OCI-M2 (cell line): Measurements from ENCODE around the gene UBA3.

Source experiments
- DNase-seq: peaks from one replicate; lab custom pipeline; 2025; ENCODE audit not compliant: unreplicated experiment; lab: John Stamatoyannopoulos, UW

Gene UBA3

DNA sequence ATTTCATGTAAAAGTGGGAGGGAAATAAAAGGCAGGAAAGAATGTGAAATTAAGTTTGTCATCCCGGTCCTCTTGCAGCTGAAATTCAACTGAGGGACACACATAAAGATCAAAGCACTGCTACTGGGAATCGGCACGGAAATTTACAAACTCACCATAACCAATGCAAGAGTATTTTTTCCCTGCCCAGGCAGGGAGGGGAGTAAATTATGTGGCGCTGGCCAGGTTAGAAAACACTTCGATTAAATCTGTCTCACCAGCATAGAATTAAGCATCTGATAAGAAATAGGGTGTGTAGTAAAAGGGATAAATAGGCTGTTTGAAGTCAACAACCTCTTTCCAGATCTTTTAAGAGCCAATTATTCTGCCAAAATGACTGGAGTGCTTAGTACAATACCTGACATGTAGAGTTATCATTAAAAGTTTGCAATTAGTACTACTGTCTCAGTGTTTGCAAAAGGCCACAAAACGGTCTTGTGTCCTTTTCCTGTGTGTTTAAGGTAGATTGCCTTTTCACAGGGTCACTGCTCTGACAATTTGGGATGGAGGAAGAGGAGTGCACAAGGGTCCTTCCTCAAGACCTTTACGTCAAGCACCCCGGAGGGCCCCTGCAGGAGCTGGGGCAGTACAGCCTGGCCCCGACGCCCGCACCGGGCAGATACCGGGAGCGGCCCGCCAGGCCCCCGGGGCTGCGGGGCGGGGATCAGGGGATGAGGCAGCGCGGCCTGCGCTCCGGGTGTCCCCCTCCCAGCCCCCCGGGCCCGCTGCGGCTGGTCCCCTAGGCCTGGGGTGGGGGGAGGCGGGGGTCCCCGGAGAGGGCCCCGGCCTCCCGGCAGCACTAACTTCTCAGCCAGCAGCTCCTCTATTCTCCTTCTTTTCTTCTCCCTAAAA lies 651 bp downstream of the UBA3 start:
- no peak for DNase-seq

DNA sequence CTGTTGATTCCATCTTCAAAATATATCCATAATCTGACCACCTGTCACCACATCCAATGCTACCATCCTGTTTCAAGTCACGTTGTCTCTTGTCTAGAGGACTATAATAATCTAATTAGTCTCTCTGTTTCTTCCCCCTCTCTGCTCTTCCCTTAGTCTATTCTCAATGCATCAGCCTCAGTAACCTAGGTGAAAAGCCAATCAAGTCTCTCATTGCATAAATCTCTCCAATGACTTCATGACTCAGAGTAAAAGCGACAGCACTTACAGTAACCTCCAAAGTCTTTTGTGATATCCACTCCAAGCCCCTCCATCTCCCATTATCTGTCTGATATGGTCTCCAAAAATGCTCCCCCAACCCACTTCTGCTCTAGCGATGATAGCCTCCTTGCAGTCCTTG lies 7.2 kb downstream of the UBA3 start:
- no peak for DNase-seq

DNA sequence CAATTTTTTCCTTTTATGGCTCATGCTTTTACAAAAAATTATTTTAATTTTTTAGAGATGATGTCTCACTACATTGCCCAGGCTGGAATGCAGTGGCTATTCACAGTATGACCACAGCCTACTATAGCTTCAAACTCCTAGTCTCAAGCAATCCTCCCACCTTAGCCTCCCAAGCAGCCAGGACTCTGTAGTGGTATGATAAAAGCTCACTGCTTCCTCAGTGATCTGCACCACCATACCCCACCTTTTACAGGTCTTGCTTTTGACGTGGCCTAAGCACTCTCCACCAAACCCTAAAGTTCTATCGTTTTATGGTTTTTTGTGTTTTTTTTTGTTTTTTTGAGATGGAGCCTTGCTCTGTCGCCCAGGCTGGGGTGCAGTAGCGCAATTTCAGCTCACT lies 14.0 kb downstream of the UBA3 start:
- DNase-seq: no peak

DNA sequence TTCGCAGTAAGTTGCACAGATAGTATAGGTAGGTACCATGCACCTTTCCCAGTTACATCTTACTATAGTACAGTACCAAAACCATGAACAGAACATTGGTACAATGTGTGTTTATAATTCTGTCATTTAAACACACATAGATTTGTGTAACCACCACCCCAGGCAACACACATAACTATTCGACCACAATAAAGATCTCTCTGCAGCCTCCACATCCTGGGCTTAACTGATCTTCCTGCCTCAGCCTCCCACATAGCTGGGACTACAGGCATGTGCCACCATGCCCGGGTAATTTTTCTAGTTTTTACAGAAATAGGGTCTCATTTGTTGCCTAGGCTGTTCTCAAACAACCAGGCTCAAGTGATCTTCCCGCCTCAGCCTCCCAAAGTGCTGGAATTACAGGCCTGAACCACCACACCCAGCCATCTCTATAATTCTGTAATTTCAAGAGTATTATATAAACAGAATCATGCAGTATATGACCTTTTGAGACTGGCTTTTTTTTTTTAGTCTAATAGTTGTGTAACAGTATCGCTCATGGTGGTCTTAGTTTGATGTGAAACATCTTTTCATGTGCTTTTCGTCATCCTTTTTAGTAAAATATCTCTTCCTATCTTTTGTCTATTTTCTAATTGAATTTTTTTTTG lies 14.7 kb downstream of the UBA3 start:
- no peak for DNase-seq

DNA sequence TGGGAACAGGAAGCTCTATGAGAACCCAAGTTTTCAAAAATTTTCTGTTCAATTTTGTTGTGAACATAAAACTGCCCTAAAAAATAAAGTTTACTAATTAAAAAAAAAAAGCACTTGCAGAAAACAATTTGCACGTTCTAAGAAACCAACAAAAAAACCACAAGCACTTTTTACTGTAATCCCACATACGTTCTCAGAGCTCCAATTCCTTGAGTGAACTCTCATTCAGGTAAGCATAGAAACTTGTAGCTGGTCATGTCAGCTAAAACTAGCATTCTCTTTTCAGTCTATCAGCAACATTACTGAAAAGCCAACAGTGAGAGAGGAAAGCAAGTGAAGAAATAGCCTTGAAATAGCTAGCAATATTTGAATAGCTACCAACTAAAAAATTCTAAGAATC lies 16.5 kb downstream of the UBA3 start:
- DNase-seq: no peak

DNA sequence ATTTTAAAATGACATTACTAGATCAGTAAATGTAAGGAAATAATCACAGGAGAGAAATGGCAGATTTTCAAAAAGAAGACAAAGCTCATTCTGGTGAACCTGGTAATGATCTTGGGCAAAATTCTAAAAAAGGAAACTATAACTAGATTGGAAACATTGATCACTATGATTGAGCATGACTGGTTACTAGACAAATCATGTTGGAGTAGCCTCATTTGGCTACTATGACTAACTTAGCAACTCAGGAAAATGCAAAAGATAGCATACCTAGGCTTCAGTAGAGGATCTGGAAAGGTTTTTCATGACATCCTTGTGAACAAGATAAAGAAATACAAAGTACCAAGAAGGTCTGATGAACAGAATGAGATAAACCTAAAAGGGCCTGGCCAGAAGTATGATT lies 20.5 kb downstream of the UBA3 start:
- DNase-seq: no peak

DNA sequence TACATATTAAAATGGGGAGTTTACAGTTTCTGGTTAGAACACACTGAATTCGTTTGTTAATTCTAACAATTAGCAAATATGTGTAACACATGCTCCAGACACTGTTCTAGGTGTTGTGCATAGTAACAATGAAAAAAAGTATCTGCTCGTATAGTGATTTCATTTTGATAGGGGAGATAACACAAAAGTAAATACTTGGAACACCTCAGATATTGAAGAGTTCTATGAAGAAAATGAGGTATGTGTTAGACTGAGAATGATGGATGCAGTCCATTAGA lies 21.3 kb downstream of the UBA3 start:
- no peak for DNase-seq

DNA sequence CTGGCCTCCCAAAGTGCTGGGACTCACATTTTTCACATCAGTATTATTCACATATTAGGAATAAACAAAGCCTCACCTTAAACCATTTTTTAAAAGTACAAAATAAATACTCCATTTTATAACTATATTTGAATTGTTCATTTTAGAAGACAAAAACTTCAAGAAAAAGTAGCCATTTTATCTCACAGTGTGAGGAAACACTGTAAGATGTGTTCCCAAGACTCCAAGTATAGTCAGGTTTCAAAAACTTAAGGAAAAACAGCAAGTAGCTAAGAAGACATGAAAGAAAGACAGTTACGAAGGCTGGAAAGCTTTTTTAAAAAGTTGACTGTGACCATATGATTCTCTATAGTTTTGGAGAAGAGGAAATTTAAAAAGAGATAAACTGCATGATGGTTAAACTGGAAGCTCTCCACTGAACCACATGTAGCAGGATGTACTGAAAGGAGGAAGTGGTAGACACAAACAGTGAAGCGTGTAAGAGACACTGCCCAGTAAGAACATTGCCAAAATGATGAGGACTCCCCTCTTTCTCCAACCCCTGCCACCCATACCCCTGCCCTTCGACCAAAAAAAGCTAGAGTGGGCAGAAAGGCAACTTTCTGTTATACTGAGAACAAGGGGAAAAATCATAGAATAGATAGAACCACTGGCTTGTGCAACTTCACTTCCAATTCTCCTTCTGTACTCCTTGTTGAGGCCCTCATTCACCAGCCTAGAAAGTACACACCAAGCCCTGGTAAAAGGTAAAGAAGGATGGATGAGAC lies 21.8 kb downstream of the UBA3 start:
- no peak for DNase-seq

DNA sequence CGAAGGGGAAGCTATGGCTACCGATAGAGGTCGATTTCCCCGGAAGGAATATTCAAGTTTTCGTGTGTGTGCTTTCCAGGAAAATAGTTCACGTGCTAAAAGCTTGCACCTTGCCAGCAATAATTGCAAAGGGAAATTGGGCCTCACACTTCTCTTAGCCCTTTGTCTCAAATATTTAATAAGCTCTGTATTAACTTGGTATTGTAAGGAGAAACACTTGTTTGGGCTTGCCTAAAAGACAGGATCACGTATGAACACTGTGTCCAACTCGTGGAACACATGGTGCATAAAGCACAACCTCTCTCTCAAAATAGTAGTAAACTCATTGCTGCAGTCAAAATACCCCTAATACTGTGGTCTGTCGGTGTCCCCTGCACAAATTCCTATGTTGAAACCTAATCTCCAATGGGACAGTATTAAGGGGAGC lies 27.7 kb downstream of the UBA3 start:
- DNase-seq: no peak

DNA sequence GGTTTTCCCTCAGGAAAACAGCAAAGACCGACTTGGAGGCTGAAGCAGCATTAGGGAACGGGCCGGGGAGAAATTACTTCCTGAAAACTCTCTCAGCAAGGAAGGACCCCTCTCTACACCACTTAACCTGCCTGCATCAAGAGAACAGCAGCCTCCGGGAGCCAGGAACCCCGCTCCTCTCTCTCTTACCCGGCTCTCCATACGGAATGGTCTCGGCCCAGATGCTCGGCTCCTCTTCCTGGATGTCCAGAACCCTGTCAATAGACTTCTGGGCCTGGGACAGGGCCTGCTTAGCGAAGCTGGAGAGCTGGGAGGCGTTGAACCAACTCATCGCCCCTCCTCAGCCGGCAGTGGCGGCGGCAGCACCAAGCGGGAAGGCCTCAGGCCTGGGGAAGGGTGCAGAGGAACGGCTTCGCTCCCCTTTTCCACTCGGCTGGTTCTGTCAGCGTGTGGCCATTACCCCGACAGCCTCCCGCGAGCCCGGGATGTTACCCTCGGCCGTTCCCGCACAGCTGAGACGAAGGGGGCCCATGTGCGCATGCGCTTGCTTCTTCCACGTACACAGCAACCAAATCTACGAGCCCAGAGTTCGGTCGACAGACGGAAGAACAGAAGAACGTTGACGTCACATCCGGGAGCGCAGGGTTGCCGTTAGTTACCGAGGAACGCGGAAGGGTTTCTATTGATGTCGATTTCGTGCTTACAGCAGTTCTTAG lies 28.3 kb downstream of the UBA3 start, which contains the start of gene TMF1:
Gene TMF1 (minus strand): TSS at position 578 of the 716 bp plus-strand sequence. CDS start 247 bp downstream, at position 331.
- DNase-seq: no peak

DNA sequence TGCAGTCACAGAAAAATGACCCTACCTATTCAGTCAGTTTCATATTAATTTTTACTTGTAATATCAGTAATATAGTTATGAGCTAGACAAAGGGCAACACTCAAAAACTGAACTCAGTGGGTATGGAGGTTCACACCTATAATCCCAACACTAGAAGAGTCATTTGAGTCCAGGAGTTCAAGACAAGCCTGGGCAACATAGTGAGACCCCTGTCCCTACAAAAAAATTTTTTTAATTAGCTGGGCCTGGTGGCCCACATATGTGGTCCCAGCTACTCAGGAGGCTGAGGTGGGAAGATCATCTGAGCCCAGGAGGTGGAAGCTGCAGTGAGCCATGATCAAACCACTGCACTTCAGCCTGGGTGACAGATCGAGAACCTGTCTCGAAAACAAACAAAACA lies 31.2 kb downstream of the UBA3 start:
- DNase-seq: no peak

DNA sequence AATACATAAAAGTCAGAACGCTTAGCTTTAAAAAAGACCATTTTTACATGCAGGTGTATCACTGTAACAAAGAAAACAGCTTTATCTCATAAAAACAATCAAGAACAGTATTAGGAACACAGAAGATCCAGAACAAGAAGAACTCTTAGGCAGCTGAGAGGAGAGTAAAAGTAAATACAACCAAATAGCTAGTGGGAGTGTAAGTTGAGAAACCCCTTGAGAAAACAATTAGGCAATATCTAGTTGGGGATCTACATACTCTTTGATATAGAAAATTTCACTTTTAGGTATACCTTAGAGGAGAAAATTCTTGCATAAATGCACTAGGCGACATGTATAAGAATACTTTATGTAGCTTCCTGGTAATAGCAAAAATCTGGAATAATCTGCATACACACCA lies 35.6 kb downstream of the UBA3 start:
- DNase-seq: no peak

DNA sequence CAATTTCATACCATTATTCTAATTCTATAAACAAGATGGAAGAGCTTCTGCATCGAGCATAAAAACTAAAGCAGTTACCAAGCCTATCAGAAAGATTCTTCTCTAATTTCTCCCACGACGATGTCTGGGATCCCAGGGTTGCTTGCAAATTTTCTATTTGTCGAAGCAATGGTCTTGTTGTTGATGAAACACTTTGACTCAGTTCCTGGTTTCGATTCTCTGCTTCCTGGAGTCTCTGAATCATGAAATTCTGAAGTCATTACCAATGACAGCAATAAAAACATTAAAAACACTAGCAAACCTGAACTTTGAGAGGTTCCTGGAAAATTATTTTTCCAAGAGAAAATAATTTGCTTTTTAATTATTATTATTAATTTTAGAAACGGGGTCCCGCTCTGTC lies 46.7 kb downstream of the UBA3 start:
- DNase-seq: no peak

DNA sequence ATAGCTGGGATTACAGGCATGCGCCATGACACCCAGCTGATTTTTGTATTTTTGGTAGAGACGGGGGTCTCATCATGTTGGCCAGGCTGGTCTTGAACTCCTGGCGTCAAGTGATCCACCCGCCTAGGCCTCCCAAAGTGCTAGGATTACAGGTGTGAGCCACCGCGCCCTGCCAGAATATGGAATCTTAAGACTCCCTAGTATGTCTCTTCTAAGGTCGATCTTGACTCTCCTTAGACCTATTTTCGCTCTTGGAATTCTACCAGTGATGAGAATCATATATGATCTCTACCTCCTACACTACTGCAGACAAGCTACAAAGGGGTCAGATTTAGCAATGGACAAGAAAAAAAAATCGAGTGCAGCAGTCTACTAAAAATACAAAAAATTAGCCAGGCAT lies 47.4 kb downstream of the UBA3 start:
- DNase-seq: no peak

DNA sequence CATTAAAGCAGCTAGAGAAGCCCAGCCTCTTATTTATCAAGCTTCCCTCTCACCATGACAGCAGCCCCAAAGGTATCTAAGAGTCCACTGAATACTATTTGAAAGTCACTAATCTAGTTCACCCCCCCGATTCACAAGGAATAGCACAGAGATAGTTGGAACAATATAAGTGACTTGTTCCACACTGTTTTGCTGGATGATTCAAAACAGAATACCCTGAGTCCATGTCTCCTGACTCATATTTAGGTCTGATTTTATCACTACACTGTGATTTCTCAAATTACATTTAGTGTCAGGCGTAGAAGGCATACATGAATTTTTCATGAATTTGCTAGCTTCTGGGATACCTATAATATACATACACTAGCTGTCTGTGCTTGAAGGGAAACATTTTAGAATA lies 48.0 kb downstream of the UBA3 start:
- DNase-seq: no peak

DNA sequence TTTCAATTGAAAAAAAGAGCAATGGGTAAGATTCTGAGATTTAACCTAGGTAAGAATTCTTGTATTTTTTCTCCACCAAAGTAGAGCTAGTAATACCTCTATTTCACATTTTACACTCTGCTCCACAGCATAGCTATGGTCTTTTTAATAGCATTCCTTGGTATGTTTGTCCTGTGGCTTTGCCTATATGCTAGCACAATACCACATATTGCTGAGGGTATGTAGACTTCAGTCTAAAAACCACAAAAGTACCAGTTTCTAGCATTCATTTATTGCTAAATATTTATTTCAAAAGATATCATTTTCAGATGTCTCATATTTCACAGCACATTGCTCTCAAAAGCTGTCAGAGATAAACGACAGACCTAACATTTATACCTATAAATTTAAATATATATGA lies 48.5 kb downstream of the UBA3 start:
- no peak for DNase-seq

DNA sequence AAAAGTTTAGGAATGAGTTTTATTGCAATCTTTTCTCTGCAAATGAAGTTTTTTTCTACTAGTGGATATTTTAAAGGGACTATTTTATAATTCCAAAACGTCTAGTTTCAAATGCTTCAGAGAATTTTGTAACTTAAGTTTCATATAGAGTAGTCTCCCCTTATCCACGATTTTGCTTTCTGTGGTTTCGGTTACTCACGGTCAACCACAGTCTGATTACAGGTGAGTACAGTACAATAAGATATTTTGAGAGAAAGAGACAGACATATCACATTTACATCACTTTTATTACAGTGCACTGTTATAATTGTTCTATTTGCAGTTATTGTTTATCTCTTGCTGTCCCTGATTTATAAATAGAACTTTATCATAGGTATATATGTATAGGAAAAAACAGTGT lies 59.3 kb downstream of the UBA3 start:
- DNase-seq: no peak

DNA sequence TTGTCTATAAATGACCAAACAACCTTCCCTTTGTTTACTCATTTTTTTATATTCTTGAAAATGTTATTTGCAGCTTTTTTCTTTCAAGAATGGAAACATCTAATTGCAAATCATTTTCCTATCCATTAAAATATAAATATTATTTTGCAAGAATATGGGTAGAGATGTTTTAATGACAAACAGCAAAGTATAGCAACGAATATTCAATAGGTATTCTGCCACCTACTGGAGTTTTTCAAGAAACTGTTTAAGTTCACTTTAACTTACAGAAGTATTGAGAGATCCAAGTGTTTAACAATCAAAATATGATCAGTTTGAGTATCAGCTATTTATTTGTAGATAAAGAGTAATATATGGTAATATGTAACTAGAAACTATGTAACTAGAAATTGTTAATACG lies 59.7 kb downstream of the UBA3 start:
- no peak for DNase-seq

DNA sequence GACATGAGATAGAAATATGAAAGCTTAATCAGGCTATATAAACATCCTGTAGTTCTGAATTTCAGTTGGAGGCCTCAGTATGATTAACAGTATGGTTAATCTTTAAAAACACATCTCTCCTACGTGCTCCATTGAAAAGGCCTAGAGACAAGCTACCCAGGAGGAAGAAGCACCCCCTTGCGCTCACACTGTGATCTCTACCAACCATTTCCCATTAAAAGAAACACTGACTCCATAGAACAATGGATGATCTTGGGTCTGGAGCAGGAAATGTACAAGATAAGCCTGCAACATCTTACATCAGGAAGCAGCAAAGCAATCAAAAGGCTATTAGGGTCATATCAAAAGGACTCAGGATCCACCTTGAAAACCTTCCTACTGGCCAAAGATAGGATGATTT lies 63.3 kb downstream of the UBA3 start:
- peak; percentile 19 for DNase-seq

DNA sequence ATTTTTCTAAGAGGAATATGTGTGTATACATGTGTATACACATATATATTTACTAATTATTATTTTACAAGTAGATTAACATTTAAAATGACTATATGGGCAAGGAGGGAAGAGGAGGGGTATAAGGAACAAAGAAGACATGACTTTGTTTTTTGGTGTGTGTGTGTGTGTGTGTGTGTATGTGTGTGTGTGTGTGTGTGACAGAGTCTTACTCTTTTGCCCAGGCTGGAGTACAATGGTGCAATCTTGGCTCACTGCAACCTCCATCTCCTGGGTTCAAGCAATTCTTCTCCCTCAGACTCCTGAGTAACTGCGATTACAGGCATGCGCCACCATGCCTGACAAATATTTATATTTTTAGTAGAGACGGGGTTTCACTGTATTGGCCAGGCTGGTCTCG lies 64.1 kb downstream of the UBA3 start:
- DNase-seq: no peak

DNA sequence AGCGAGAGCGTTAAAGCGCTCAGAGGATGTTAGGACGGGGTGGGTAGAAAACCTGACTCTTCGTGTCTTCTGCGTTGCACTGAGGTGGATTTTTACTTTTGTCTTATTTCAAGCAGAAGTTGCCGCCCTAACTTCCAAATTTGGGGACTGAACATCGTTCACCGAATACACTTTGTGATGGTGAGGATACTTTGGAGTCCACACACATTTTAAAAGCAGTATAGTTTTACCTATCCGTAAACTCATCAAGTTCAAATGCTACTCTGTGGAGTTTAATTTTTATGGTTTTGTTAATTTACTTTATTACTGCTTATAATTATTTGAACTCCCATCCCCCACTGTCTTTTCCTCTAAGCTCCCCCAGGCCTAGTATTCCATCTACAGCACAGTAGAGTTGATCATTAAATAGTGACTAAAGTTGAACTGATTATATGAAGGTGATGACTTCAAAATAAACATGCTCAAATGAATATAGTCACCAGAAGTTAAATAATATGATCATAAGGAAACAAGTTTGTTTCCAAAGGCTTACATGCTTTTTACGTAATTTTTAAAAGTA lies 66.1 kb downstream of the UBA3 start:
- DNase-seq: no peak
